Prostate gland (tissue), 2 donors: ENCODE data around the gene SCAANT1. TPM values are rescaled to one million over a fixed set of nuclear protein-coding genes. Genes with fewer than 3 reads are reported as not detected.
A peak's percentile ranks its signal among the peaks of the same experiment; 100 is the strongest.

Source experiments
- DNase-seq: peaks from one replicate; pipeline ENCODE4 v3.0.0-alpha.2; 2019; ENCODE audit warnings: low spot score
- H3K27ac ChIP-seq, 2 donors: fragments of 200-600 bp; sonication (generic); 2 replicates each; pipeline ENCODE4 v1.5.1; 2017 to 2019
- H3K27me3 ChIP-seq: fragments of 200-600 bp; sonication (generic); replicated peaks from 2 replicates; pipeline ENCODE4 v1.5.1; 2019; ENCODE audit not compliant: insufficient read depth
- H3K36me3 ChIP-seq, 2 donors: fragments of 200-600 bp; sonication (generic); 1 replicate in 1 of 2; 2 replicates in 1 of 2; pipeline versions ENCODE4 v1.5.1 to v1.8.1; 2017 to 2019
- H3K4me1 ChIP-seq: fragments of 200-600 bp; sonication (generic); replicated peaks from 2 replicates; pipeline ENCODE4 v1.5.1; 2019
- H3K4me3 ChIP-seq, 2 donors: fragments of 200-600 bp; sonication (generic); 2 replicates each; pipeline ENCODE4 v1.5.1; 2017 to 2019
- H3K9me3 ChIP-seq: fragments of 200-600 bp; sonication (generic); 2 replicates; pipeline ENCODE4 v1.5.1; 2017
- CTCF ChIP-seq, 4 experiments: fragments of 200-600 bp in 2 of 4; fragments of 450-650 bp in 2 of 4; sonication (generic) in 2 of 4; IDR thresholded peaks; 1 replicate in 3 of 4; 2 replicates in 1 of 4; pipeline ENCODE4 v1.5.1; 2016 to 2019; ENCODE audit warnings: antibody characterized with exemption in 4 of 4, mild to moderate bottlenecking in 2 of 4, moderate library complexity in 2 of 4
- POLR2A ChIP-seq: fragments of 450-650 bp; IDR thresholded peaks from one replicate; pipeline ENCODE4 v1.6.1; 2016; ENCODE audit warnings: antibody characterized with exemption, mild to moderate bottlenecking
- POLR2AphosphoS5 ChIP-seq: sonication (generic); formaldehyde crosslinking; IDR thresholded peaks from one replicate; pipeline ENCODE4 v1.6.1; 2017; ENCODE audit warnings: antibody characterized with exemption
- WGBS: methylation state at CpG from one replicate; pipeline ENCODE4 v1.1.5; 2018; 5-methylcytosine and 5-hydroxymethylcytosine counted together
- intact Hi-C: fragments of 100-400 bp; cut with DNase I; formaldehyde crosslinking; loops from one replicate; pipeline ENCODE4 v1.14.2; 2022
- total RNA-seq, 2 donors: library from RNA; depleted of rRNA; stranded (reverse); fragments of >200 nt; gene quantifications; one replicate each; pipeline ENCODE4 v1.1.0, GENCODE V29; 2016

Gene SCAANT1
- total RNA-seq, 2 donors from 2014 or later = not detected

DNA sequence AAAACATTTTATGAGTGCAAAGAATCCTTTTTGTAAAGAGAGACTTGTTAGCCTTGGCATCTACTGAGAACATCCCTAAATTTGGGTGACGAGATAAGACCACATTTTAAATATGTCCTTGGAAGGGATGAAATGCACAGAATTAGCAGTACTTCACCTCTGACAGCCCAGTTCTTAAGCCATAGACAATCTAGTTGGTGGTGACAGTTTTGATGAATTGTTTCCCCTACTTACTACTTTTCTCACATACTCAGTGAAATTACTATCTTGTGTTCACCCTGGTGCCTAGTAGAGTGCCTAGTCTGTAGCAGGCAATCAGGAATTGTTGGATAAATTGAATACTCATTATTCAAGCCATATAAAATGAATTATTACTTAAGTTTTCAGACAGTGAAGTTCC is 3.4 kb downstream of the SCAANT1 start:
- H3K36me3 ChIP-seq = no peaks in the 10 kb centered on the region
- H3K27me3 ChIP-seq = no peaks in the 10 kb centered on the region
- TF ChIP-seq CTCF (IDR thresholded peaks at IDR 0.05) = no peak
- peaks cover 3% of the 10 kb centered on the region for H3K4me1 ChIP-seq
- intact Hi-C loops = no loop called here
- WGBS = 48% methylated on average over 1 of the region's 1 CpG
- H3K4me3 ChIP-seq = no peak overlapping the region
- H3K27ac ChIP-seq = no peak overlapping the region
- DNase-seq = no peak
- no peaks in the 10 kb centered on the region for H3K9me3 ChIP-seq

DNA sequence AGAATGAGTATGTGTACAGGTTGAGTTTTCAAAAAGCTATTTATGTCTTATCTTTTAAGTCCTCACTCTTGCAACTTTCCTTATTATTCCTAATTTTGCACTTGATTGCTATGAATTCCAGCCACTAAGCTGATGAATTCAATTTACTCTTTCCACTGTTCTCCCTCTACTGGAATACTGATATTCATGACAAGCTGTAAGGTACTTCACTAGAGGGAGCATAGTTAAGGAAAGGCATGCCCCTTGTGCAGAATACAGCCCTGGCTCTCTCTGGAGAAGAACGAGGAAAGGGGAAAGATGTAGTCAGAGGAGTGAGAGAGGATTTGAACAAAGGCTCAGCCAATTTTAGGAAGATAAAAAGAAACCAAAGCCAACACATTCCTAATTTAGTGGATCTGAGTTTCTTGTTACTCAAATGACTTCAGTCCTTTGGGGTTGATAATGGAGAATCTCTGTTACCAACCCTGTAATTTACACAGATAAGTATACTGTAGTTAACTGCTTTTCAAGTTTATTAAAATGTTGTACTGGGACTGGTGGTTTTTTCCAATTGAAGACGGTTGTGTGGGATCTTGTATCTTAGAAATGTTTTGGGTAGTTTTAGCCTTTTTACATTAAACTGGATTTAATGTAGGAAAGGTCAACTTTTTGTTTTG is 4.0 kb downstream of the SCAANT1 start:
- intact Hi-C loops = no loop called here
- DNase-seq = no peak
- 37% methylated on average over 2 of the region's 2 CpGs for WGBS

GRCh38 chr3:63905731-63906620 is 6.2 kb downstream of the SCAANT1 start:
- Histone ChIP-seq H3K9me3 (no peaks in the 10 kb centered on the region), H3K4me1 (no peaks in the 10 kb centered on the region), H3K4me3 (no peak overlapping the region), H3K27me3 (no peaks in the 10 kb centered on the region), H3K36me3 (no peaks in the 10 kb centered on the region), H3K27ac (no peak overlapping the region)
- TF ChIP-seq POLR2A = no peak
- no peak for TF ChIP-seq CTCF (IDR thresholded peaks at IDR 0.05)
- TF ChIP-seq POLR2AphosphoS5 = no peak
- no peak for DNase-seq
- intact Hi-C loops = no loop called here
- 89% methylated on average over 4 of the region's 4 CpGs for WGBS

More for the DNA sequence above, 4.0 kb downstream of the SCAANT1 start:
- H3K36me3 ChIP-seq = no peaks in the 10 kb centered on the region
- no peaks in the 10 kb centered on the region for H3K27me3 ChIP-seq
- peak in 1 of 4 experiments; percentile 9 for TF ChIP-seq CTCF (IDR thresholded peaks at IDR 0.05)
- TF ChIP-seq POLR2A = no peak
- no peak for TF ChIP-seq POLR2AphosphoS5
- H3K9me3 ChIP-seq = no peaks in the 10 kb centered on the region
- H3K4me3 ChIP-seq = no peak overlapping the region
- H3K27ac ChIP-seq = no peak overlapping the region
- H3K4me1 ChIP-seq = peaks cover 1% of the 10 kb centered on the region

- no peaks in the 10 kb centered on the region for H3K36me3 ChIP-seq
- H3K9me3 ChIP-seq = no peaks in the 10 kb centered on the region
- DNase-seq = no peak
- H3K27me3 ChIP-seq = no peaks in the 10 kb centered on the region
- H3K4me1 ChIP-seq = peaks cover 2% of the 10 kb centered on the region
- intact Hi-C loops = no loop called here
- 35% methylated on average over 2 of the region's 2 CpGs for WGBS
- H3K27ac ChIP-seq = no peak overlapping the region
- H3K4me3 ChIP-seq = no peak overlapping the region
- no peak for TF ChIP-seq CTCF (IDR thresholded peaks at IDR 0.05)
- TF ChIP-seq POLR2AphosphoS5 = no peak
- TF ChIP-seq POLR2A = no peak
Measured at GRCh38 chr3:63900459-63900858, 11.7 kb downstream of the SCAANT1 start.
